ENCODE results near the gene SH3PXD2A. TPM values are rescaled to one million over a fixed set of nuclear protein-coding genes. Genes with fewer than 3 reads are reported as not detected.

Gene SH3PXD2A
- total RNA-seq, 1 donor from 2014 or later: 30.3 TPM

GRCh38 chr10:103598654-103599115 is 256.7 kb downstream of the SH3PXD2A start:
- Histone ChIP-seq H3K4me1 (ENCODE audit: control insufficient read depth in 3 of 3, insufficient read depth in 3 of 3, low read length in 3 of 3) (peaks cover 12 to 29% (median 21%) of the 10 kb centered on the region in 3 donors), H3K4me3 (ENCODE audit: low read length in 3 of 3) (no peak overlapping the region), H3K27me3 (ENCODE audit: control insufficient read depth in 3 of 3, insufficient read depth in 3 of 3, low read length in 3 of 3) (no peaks in the 10 kb centered on the region), H3K36me3 (ENCODE audit: control insufficient read depth in 3 of 3, insufficient read depth in 3 of 3, low read length in 3 of 3) (peaks cover 3 to 23% (median 22%) of the 10 kb centered on the region in 3 donors), H3K9ac (ENCODE audit: low read depth in 1 of 3, low read length in 3 of 3) (peak overlapping the region in 1 of 3 donors; percentile 45), H3K9me3 (ENCODE audit: control insufficient read depth in 3 of 3, low read length in 3 of 3) (no peaks in the 10 kb centered on the region), H3K27ac (ENCODE audit: low read depth, low read length) (no peak overlapping the region)

GRCh38 chr10:103597003-103597402 is 258.4 kb downstream of the SH3PXD2A start:
- Histone ChIP-seq H3K9ac (ENCODE audit: low read depth in 1 of 3, low read length in 3 of 3) (peak overlapping the region in 1 of 3 donors; percentile 40), H3K4me3 (ENCODE audit: low read length in 3 of 3) (no peak overlapping the region), H3K9me3 (ENCODE audit: control insufficient read depth in 3 of 3, low read length in 3 of 3) (no peaks in the 10 kb centered on the region), H3K36me3 (ENCODE audit: control insufficient read depth in 3 of 3, insufficient read depth in 3 of 3, low read length in 3 of 3) (peaks cover 2 to 9% (median 9%) of the 10 kb centered on the region in 3 donors), H3K4me1 (ENCODE audit: control insufficient read depth in 3 of 3, insufficient read depth in 3 of 3, low read length in 3 of 3) (peaks cover 14 to 29% (median 21%) of the 10 kb centered on the region in 3 donors), H3K27me3 (ENCODE audit: control insufficient read depth in 3 of 3, insufficient read depth in 3 of 3, low read length in 3 of 3) (no peaks in the 10 kb centered on the region), H3K27ac (ENCODE audit: low read depth, low read length) (peak overlapping the region; percentile 17)

GRCh38 chr10:103595933-103596726 is 259.2 kb downstream of the SH3PXD2A start:
- Histone ChIP-seq H3K4me1 (ENCODE audit: control insufficient read depth in 3 of 3, insufficient read depth in 3 of 3, low read length in 3 of 3) (peaks cover 14 to 32% (median 21%) of the 10 kb centered on the region in 3 donors), H3K4me3 (ENCODE audit: low read length in 3 of 3) (no peak overlapping the region), H3K27ac (ENCODE audit: low read depth, low read length) (no peak overlapping the region), H3K36me3 (ENCODE audit: control insufficient read depth in 3 of 3, insufficient read depth in 3 of 3, low read length in 3 of 3) (peaks cover 0 to 6% (median 5%) of the 10 kb centered on the region in 3 donors), H3K27me3 (ENCODE audit: control insufficient read depth in 3 of 3, insufficient read depth in 3 of 3, low read length in 3 of 3) (no peaks in the 10 kb centered on the region), H3K9me3 (ENCODE audit: control insufficient read depth in 3 of 3, low read length in 3 of 3) (no peaks in the 10 kb centered on the region), H3K9ac (ENCODE audit: low read depth in 1 of 3, low read length in 3 of 3) (peak overlapping the region in 1 of 3 donors; percentile 40)

DNA sequence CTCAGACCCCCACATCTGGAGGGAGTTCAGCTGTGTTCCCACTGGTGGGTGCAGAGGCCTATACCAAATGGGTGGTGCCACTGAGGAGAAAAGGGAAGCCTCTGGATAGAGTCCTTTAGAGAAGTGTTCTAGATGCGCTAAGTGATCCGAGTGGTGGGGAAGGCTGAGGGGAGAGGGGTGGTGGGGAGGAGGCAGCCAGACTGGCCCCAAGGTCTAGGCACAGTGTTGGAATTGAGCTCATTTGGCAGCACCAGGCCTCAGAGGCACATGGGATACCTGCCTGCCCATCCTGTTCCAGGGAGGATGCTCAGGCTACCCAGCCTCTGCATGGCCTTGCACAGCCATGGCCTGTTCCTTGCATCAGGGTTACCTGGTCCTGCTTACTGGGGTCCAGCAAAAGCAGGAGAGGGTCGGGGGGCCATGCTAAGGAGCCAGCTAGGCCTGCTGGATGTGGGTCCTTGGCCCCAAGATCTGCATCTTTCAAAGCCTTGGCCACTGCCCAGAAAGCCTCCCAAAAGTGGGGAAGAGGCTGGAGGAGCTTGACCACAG is 262.3 kb downstream of the SH3PXD2A start:
- Histone ChIP-seq H3K36me3 (ENCODE audit: control insufficient read depth in 3 of 3, insufficient read depth in 3 of 3, low read length in 3 of 3) (peaks cover 8 to 17% (median 9%) of the 10 kb centered on the region in 3 donors), H3K4me1 (ENCODE audit: control insufficient read depth in 3 of 3, insufficient read depth in 3 of 3, low read length in 3 of 3) (peaks cover 17 to 29% (median 17%) of the 10 kb centered on the region in 3 donors), H3K27me3 (ENCODE audit: control insufficient read depth in 3 of 3, insufficient read depth in 3 of 3, low read length in 3 of 3) (no peaks in the 10 kb centered on the region), H3K9ac (ENCODE audit: low read depth in 1 of 3, low read length in 3 of 3) (no peak overlapping the region), H3K9me3 (ENCODE audit: control insufficient read depth in 3 of 3, low read length in 3 of 3) (no peaks in the 10 kb centered on the region), H3K4me3 (ENCODE audit: low read length in 3 of 3) (no peak overlapping the region), H3K27ac (ENCODE audit: low read depth, low read length) (no peak overlapping the region)

DNA sequence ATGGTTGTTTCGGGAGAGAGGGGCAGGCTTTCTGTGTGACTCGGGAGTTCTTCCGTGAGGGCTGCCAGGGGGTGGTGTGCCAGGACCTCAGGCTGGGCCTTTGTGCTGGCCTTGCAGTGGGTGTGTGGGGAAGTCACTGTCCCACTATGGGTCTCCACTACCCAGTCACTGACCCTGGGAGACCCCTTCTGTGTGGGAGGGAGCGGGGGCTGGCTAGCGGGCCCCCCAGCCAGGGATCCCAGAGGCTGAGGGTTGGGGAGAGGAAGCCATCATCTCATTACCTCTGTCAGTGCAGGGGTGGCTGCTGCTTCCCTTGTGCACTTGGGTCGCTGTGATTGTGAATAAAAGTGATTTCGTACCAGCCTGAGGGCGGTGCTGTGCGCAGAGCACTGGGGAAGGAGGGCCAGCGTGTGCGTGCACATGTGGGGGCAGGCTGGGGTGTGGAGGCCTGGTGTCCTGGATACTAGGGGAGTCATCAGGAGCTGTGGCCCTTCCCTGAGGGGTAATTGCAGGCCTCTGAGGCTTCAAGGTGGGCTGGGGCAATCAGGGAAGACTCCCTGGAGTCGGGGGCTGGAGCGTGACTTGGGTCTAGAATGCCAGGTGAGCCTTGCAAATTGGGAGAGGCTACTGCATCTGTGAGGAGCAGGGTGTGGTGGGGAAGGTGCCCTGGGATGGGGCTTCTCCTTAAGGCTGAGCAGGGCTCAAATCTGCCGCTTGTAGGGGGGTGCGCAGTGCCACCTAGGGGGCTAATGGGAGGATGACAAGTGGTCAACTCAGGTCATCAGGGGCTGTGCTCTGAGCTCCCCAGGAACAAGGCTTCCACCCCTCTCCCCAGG is 263.0 kb downstream of the SH3PXD2A start:
- Histone ChIP-seq H3K9ac (ENCODE audit: low read depth in 1 of 3, low read length in 3 of 3) (no peak overlapping the region), H3K27ac (ENCODE audit: low read depth, low read length) (no peak overlapping the region), H3K9me3 (ENCODE audit: control insufficient read depth in 3 of 3, low read length in 3 of 3) (no peaks in the 10 kb centered on the region), H3K4me3 (ENCODE audit: low read length in 3 of 3) (no peak overlapping the region), H3K36me3 (ENCODE audit: control insufficient read depth in 3 of 3, insufficient read depth in 3 of 3, low read length in 3 of 3) (peaks cover 8 to 18% (median 9%) of the 10 kb centered on the region in 3 donors), H3K27me3 (ENCODE audit: control insufficient read depth in 3 of 3, insufficient read depth in 3 of 3, low read length in 3 of 3) (no peaks in the 10 kb centered on the region), H3K4me1 (ENCODE audit: control insufficient read depth in 3 of 3, insufficient read depth in 3 of 3, low read length in 3 of 3) (peaks cover 10 to 23% (median 16%) of the 10 kb centered on the region in 3 donors)

GRCh38 chr10:103590744-103591291 is 264.6 kb downstream of the SH3PXD2A start:
- H3K27ac ChIP-seq (ENCODE audit: low read depth, low read length): no peak overlapping the region
- no peaks in the 10 kb centered on the region for H3K27me3 ChIP-seq (ENCODE audit: control insufficient read depth in 3 of 3, insufficient read depth in 3 of 3, low read length in 3 of 3)
- peaks cover 0 to 11% (median 7%) of the 10 kb centered on the region in 3 donors for H3K4me1 ChIP-seq (ENCODE audit: control insufficient read depth in 3 of 3, insufficient read depth in 3 of 3, low read length in 3 of 3)
- H3K36me3 ChIP-seq (ENCODE audit: control insufficient read depth in 3 of 3, insufficient read depth in 3 of 3, low read length in 3 of 3): peaks cover 8 to 20% (median 9%) of the 10 kb centered on the region in 3 donors
- peak overlapping the region in 1 of 3 donors; percentile 33 for H3K9ac ChIP-seq (ENCODE audit: low read depth in 1 of 3, low read length in 3 of 3)
- no peaks in the 10 kb centered on the region for H3K9me3 ChIP-seq (ENCODE audit: control insufficient read depth in 3 of 3, low read length in 3 of 3)
- H3K4me3 ChIP-seq (ENCODE audit: low read length in 3 of 3): no peak overlapping the region

DNA sequence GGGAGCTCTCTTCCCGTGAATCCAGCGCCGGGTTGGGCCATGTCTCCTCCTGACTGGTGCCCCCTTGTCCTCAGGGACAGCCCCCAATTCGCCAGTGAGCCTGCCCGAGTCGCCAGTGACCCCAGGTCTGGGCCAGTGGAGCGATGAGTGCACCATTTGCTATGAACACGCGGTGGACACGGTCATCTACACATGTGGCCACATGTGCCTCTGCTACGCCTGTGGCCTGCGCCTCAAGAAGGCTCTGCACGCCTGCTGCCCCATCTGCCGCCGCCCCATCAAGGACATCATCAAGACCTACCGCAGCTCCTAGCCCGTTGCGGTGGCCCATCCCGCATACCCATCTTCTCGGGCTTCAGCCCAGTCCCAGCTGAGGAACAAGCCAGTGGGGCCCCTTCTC is 265.3 kb downstream of the SH3PXD2A start:
- peaks cover 6 to 20% (median 9%) of the 10 kb centered on the region in 3 donors for H3K36me3 ChIP-seq (ENCODE audit: control insufficient read depth in 3 of 3, insufficient read depth in 3 of 3, low read length in 3 of 3)
- H3K9ac ChIP-seq (ENCODE audit: low read depth in 1 of 3, low read length in 3 of 3): no peak overlapping the region
- H3K4me1 ChIP-seq (ENCODE audit: control insufficient read depth in 3 of 3, insufficient read depth in 3 of 3, low read length in 3 of 3): peaks cover 0 to 9% (median 7%) of the 10 kb centered on the region in 3 donors
- H3K27ac ChIP-seq (ENCODE audit: low read depth, low read length): no peak overlapping the region
- H3K9me3 ChIP-seq (ENCODE audit: control insufficient read depth in 3 of 3, low read length in 3 of 3): no peaks in the 10 kb centered on the region
- H3K27me3 ChIP-seq (ENCODE audit: control insufficient read depth in 3 of 3, insufficient read depth in 3 of 3, low read length in 3 of 3): no peaks in the 10 kb centered on the region
- H3K4me3 ChIP-seq (ENCODE audit: low read length in 3 of 3): no peak overlapping the region

- Histone ChIP-seq H3K9me3 (ENCODE audit: control insufficient read depth in 3 of 3, low read length in 3 of 3) (no peaks in the 10 kb centered on the region), H3K27ac (ENCODE audit: low read depth, low read length) (no peak overlapping the region), H3K9ac (ENCODE audit: low read depth in 1 of 3, low read length in 3 of 3) (no peak overlapping the region), H3K4me1 (ENCODE audit: control insufficient read depth in 3 of 3, insufficient read depth in 3 of 3, low read length in 3 of 3) (peaks cover 6 to 12% (median 7%) of the 10 kb centered on the region in 3 donors), H3K27me3 (ENCODE audit: control insufficient read depth in 3 of 3, insufficient read depth in 3 of 3, low read length in 3 of 3) (no peaks in the 10 kb centered on the region), H3K36me3 (ENCODE audit: control insufficient read depth in 3 of 3, insufficient read depth in 3 of 3, low read length in 3 of 3) (peaks cover 7 to 20% (median 9%) of the 10 kb centered on the region in 3 donors), H3K4me3 (ENCODE audit: low read length in 3 of 3) (no peak overlapping the region)
Observed at GRCh38 chr10:103589074-103589630, 266.2 kb downstream of the SH3PXD2A start.

- peaks cover 8 to 25% (median 13%) of the 10 kb centered on the region in 3 donors for H3K4me1 ChIP-seq (ENCODE audit: control insufficient read depth in 3 of 3, insufficient read depth in 3 of 3, low read length in 3 of 3)
- peaks cover 5 to 20% (median 9%) of the 10 kb centered on the region in 3 donors for H3K36me3 ChIP-seq (ENCODE audit: control insufficient read depth in 3 of 3, insufficient read depth in 3 of 3, low read length in 3 of 3)
- no peaks in the 10 kb centered on the region for H3K27me3 ChIP-seq (ENCODE audit: control insufficient read depth in 3 of 3, insufficient read depth in 3 of 3, low read length in 3 of 3)
- H3K9ac ChIP-seq (ENCODE audit: low read depth in 1 of 3, low read length in 3 of 3): no peak overlapping the region
- no peak overlapping the region for H3K27ac ChIP-seq (ENCODE audit: low read depth, low read length)
- H3K4me3 ChIP-seq (ENCODE audit: low read length in 3 of 3): no peak overlapping the region
- no peaks in the 10 kb centered on the region for H3K9me3 ChIP-seq (ENCODE audit: control insufficient read depth in 3 of 3, low read length in 3 of 3)
Observed at GRCh38 chr10:103587073-103587472, 268.3 kb downstream of the SH3PXD2A start.
